Left lung (tissue), 10 donors: ENCODE data around the gene TMPRSS2. TPM values are rescaled to one million over a fixed set of nuclear protein-coding genes. Genes with fewer than 3 reads are reported as not detected.

Source experiments
- ATAC-seq: fragments of 200-7000 bp; cut with Tn5 transposase; one replicate; pipeline ENCODE4 v1.9.1; 2020; ENCODE audit warnings: moderate library complexity
- DNase-seq, 4 donors: peaks; one replicate each; pipeline ENCODE4 v3.0.0-alpha.2; 2013 to 2020
- H3K27ac ChIP-seq, 2 donors: fragments of 200-600 bp; sonication (generic) in 1 of 2; one replicate each; pipeline versions ENCODE4 v1.5.0 to v1.8.0; 2020 to 2021
- H3K27me3 ChIP-seq, 2 donors: fragments of 200-600 bp; sonication (generic) in 1 of 2; one replicate each; pipeline versions ENCODE4 v1.5.0 to v1.8.0; 2020 to 2021
- H3K36me3 ChIP-seq, 2 donors: fragments of 200-600 bp; sonication (generic) in 1 of 2; one replicate each; pipeline versions ENCODE4 v1.5.0 to v1.8.0; 2020 to 2021
- H3K4me1 ChIP-seq, 2 donors: fragments of 200-600 bp; one replicate each; pipeline ENCODE4 v1.8.0; 2021
- H3K4me3 ChIP-seq, 2 donors: fragments of 200-600 bp; sonication (generic) in 1 of 2; one replicate each; pipeline versions ENCODE4 v1.5.0 to v1.8.0; 2020 to 2021; ENCODE audit warnings: mild to moderate bottlenecking in 1 of 2
- H3K9me3 ChIP-seq, 2 donors: fragments of 200-600 bp; sonication (generic) in 1 of 2; one replicate each; pipeline versions ENCODE4 v1.5.0 to v1.8.0; 2020 to 2021
- CTCF ChIP-seq, 2 donors: fragments of 200-600 bp; sonication (generic) in 1 of 2; IDR thresholded peaks; one replicate each; pipeline versions ENCODE4 v1.5.0 to v1.8.0; 2021; ENCODE audit warnings: antibody characterized with exemption in 2 of 2
- intact Hi-C, 2 donors: fragments of 100-400 bp; cut with DNase I; formaldehyde crosslinking; loops; one replicate each; pipeline versions ENCODE4 v1.11.2 to v1.14.2; 2022
- polyA plus RNA-seq, 6 donors: library from polyadenylated mRNA; unstranded; fragments of 120-200 nt; gene quantifications; one replicate each; pipeline ENCODE4 v1.2.1, GENCODE V29; 2013; ENCODE audit not compliant: insufficient read length in 6 of 6
- total RNA-seq, 2 donors: library from RNA; stranded (reverse); fragmentation: NEBNext Ultra II Directional; extraction: Animal tissue kit (Norgen Biotek cat#: 25700); gene quantifications; one replicate each; pipeline ENCODE4 v1.2.1, GENCODE V29; 2021
- donor health status: DM: no; HTN: yes; CAD: no.
- donor health status: DM: no; HTN: no; CAD: no.

TMPRSS2 gene
- total and polyA plus RNA-seq, 8 donors = 38.2 to 137 (median 52.7) TPM

DNA sequence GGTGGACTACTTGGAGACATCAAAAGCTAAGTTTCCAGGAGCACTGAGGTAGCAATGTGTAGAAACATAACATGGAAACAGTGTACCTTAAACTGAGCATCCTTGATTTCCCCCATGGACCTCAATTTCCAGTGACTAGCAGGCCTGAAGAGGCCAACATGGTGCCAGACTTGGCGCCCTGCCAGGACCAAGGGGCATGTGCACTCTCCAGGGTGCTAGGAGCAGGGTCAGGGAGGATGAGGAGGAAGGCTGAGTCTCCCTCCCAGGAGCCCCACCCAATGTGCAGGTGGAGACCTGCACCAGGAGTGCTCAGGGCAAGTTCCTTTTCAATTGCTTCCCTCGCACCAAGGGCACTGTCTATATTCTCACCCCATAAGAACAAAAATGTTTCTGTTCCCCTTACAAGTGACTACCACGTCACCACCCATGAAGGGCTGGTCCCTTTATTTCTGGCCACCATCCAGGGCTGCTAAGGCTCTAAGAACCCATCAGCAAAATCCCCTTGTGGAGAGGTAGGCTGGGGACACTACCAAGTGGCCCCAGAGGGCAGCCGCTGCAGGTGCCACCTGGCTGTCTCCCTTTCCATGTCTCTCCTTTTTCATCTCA lies 42.7 kb downstream of the TMPRSS2 start:
- Histone ChIP-seq H3K9me3 (no peaks in the 10 kb centered on the region), H3K27me3 (peaks cover 0 to 4% of the 10 kb centered on the region in 2 donors), H3K4me1 (no peaks in the 10 kb centered on the region), H3K36me3 (peaks cover 0 to 9% of the 10 kb centered on the region in 2 donors), H3K27ac (no peak overlapping the region), H3K4me3 (no peak overlapping the region)
- ATAC-seq (no peak), DNase-seq (no peak)
- intact Hi-C loops = no loop called here
- no peak for TF ChIP-seq CTCF (IDR thresholded peaks at IDR 0.05)

DNA sequence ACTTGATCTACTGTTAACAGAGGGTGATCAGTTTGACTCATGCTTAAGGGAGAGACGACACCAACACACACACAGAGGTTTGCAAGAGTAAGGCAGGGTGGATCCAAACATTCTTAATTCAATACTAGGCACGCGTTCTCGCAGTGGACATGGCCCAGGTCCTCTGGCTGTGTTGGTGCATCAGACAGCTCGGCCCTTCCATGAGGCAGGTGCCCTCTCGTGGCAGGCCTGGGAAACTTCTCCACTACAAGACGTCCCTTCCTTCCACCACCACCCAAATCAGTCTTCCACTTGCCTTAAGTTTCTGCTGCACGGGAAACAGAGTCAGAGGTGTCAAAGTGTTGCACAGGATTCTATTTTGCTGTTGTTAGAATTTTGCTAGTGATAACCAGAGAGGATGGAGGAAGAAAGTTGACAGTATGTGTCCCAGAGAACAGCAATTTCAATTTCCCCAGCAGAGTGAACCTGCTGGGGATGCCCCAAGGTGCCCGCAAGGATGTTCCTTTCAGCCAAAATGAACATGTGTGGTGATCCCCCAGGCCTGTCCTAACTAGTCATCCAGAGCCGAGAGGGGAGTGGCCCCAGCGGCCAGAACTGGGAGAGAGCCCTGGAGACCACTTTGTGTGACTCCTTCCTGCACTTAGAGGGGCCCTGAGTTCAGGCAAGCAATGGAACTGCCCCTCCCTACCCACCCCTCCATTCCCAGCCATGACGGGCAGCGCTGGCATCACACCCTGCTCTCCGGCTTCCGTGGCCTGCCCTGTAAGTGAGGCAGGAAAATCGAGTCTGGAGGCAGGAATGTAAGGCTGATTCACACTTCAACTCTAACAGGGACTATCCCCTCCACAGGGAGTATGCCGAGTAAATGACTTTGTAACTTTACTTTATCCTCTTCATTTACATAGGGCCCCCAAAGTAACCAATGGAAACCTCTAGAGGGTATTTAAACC lies 47.1 kb downstream of the TMPRSS2 start:
- Histone ChIP-seq H3K4me3 (no peak overlapping the region), H3K27ac (no peak overlapping the region), H3K4me1 (no peaks in the 10 kb centered on the region), H3K27me3 (no peaks in the 10 kb centered on the region), H3K9me3 (no peaks in the 10 kb centered on the region), H3K36me3 (peaks cover 0 to 45% of the 10 kb centered on the region in 2 donors)
- peak in 3 of 4 donors; percentile 69 to 89 (median 80) for DNase-seq
- TF ChIP-seq CTCF (IDR thresholded peaks at IDR 0.05) = peak; percentile 72 to 74
- intact Hi-C loops = no loop called here
- ATAC-seq = peak; percentile 95

DNA sequence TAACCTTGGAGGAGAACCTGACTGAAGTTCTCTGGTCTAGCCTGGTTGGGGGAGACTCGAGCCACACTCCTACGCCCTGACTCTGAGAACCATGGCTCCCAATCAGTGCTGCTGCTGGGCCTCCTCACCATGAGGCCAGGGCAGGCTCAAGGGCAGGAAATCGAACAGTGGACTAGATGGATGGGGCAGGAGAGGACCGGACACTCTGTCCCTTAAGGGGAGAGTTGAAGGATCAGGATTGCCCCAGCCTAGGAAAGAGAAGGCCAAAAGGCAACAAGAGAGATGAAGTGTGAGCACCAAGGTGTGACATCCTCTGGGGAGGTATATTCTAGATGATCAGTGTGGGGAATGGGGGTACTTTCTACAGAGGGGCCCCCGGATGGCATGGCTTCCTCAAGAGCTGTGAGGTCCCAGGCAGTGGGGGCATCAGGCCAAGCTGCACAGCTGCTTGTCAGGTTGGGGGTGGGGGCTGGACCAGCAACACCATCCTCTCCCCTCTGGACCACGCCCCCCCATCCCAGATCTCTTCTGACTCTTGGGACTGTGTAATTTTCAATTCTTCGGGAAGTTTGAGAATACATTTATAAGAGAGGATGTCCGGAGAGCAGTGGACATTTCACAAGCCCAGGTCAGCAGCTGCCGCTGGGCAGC lies 47.9 kb downstream of the TMPRSS2 start:
- Histone ChIP-seq H3K4me3 (no peak overlapping the region), H3K27ac (no peak overlapping the region), H3K4me1 (no peaks in the 10 kb centered on the region), H3K27me3 (no peaks in the 10 kb centered on the region), H3K36me3 (peaks cover 0 to 49% of the 10 kb centered on the region in 2 donors), H3K9me3 (no peaks in the 10 kb centered on the region)
- no peak for TF ChIP-seq CTCF (IDR thresholded peaks at IDR 0.05)
- DNase-seq (no peak), ATAC-seq (no peak)
- intact Hi-C loops = loop anchor here in 1 of 2 donors (5.0 kb wide), 1 partner anchor 178 kb away; no protein-coding TSS in a partner anchor

DNA sequence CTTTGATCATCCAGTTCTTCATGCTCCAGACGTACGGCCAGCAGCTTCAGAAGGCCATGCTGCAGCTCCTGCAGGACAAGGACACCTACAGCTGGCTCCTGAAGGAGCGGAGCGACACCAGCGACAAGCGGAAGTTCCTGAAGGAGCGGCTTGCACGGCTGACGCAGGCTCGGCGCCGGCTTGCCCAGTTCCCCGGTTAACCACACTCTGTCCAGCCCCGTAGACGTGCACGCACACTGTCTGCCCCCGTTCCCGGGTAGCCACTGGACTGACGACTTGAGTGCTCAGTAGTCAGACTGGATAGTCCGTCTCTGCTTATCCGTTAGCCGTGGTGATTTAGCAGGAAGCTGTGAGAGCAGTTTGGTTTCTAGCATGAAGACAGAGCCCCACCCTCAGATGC lies 49.4 kb downstream of the TMPRSS2 start:
- Histone ChIP-seq H3K9me3 (no peaks in the 10 kb centered on the region), H3K4me3 (no peak overlapping the region), H3K27me3 (no peaks in the 10 kb centered on the region), H3K36me3 (peaks cover 0 to 63% of the 10 kb centered on the region in 2 donors), H3K27ac (no peak overlapping the region), H3K4me1 (no peaks in the 10 kb centered on the region)
- intact Hi-C loops = loop anchor here in 1 of 2 donors (5.0 kb wide), 1 partner anchor 176 kb away; no protein-coding TSS in a partner anchor
- TF ChIP-seq CTCF (IDR thresholded peaks at IDR 0.05) = no peak
- ATAC-seq = no peak
- no peak for DNase-seq
